Stimulated activated effector memory CD8-positive, alpha-beta T cell treated with anti-CD3 and anti-CD28 coated beads, Interleukin-12 subunit alpha, Interleukin-12 subunit beta, amount 100 ng/mL, for 72 hours (primary cell): ENCODE results near the gene ZNF629.

ENCODE experiments used
- ATAC-seq: fragments of 150-1000 bp; cut with Tn5 transposase; 2 replicates; pipeline ENCODE4 v1.10.0; 2021
- DNase-seq, 2 donors: peaks; one replicate each; pipeline ENCODE4 v3.0.0; 2021 to 2022; ENCODE audit warnings: low spot score in 2 of 2
- H3K27ac Mint-ChIP-seq: one replicate; pipeline ENCODE4 v1.8.0; 2022; ENCODE audit warnings: mild to moderate bottlenecking, mixed read lengths
- H3K36me3 Mint-ChIP-seq: one replicate; pipeline ENCODE4 v1.8.0; 2022; ENCODE audit warnings: mild to moderate bottlenecking, mixed read lengths
- H3K4me1 Mint-ChIP-seq: one replicate; pipeline ENCODE4 v1.8.0; 2022; ENCODE audit warnings: mixed read lengths
- H3K4me3 Mint-ChIP-seq: one replicate; pipeline ENCODE4 v1.8.0; 2022; ENCODE audit warnings: mild to moderate bottlenecking, mixed read lengths
- H3K9me3 Mint-ChIP-seq: one replicate; pipeline ENCODE4 v1.8.0; 2022; ENCODE audit warnings: mixed read lengths

ZNF629 gene

DNA sequence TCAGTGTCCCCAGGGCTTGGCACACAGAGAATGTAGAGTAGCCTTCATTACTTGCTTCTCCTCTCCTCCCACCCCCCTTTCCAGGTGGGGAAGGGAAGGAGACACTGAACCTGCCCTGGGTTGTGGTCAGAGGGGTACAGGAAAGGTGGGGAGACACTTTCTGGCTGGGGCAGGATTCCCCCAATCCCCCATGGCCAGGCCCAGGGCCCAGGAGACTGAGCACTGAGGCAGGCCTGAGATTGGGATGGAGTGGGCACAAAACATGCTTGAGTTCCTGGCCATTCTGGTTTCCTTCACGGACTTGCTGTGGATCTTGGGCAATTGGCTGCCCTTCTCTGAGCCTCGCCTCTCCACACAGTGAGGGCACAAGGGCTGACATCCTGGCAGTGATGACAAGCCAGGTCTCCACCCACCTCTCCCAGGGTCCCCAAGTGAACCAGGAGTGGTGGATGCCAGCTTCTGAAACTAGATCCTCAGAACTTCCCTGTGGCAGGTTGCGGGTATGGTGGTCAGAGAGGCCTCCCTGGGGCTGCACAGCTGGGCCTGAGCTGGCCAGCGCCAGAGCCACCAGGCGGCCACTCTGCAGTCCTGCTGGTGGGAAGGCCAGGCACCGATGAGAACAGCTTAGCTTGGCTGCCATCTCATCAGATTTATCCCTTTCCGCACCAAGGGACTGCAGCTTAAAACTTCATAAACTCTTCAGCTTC is 9.3 kb downstream of the ZNF629 start:
- peaks cover 28% of the 10 kb centered on the region for H3K36me3 Mint-ChIP-seq
- H3K27ac Mint-ChIP-seq: peak overlapping the region; percentile 66
- no peaks in the 10 kb centered on the region for H3K9me3 Mint-ChIP-seq
- ATAC-seq: no peak
- peak overlapping the region; percentile 78 for H3K4me3 Mint-ChIP-seq
- no peak for DNase-seq
- H3K4me1 Mint-ChIP-seq: peaks cover 32% of the 10 kb centered on the region

DNA sequence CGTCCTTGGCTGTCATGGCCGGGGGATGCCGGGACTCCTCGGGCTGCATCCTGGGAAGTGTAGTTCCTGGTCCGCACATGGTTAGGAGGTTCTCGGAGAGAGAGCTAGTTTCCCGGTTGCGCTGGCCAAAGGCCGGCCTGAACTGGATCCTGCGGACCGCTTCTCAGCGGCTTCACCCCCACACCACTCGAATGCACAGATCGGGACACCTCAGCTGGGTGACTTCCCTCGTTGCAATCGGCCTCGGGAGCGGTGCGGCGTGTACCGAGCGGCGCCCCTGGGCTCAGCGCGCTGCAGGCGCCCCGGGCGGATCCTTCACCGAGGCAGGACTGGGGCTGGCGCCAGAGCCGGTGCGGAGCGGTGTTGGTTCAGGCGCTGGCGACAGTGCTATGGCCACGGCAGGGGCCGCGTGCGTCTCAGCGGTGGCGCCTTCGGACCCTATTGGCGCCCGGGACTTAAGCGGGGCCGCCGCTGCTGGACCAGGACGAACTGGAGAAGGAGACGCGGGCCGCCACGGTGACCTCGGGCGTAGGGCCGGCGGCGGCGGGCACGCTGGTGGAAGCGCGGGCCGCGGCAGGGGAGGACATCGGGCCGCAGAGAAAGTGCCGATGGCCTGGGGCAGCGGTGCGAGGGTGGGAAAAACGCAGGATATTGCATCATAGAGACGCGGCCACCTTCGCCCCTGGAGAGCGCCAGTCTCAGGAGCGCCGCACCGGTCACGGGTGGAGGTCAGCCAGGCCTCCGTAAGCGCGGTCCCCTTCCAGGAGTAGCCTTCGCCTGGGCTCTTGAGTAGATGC is 11.4 kb downstream of the ZNF629 start:
- H3K27ac Mint-ChIP-seq: peak overlapping the region; percentile 66
- peak overlapping the region; percentile 78 for H3K4me3 Mint-ChIP-seq
- H3K4me1 Mint-ChIP-seq: peaks cover 43% of the 10 kb centered on the region
- peak; percentile 30 to 75 for DNase-seq
- no peaks in the 10 kb centered on the region for H3K9me3 Mint-ChIP-seq
- ATAC-seq: peak; percentile 77
- peaks cover 42% of the 10 kb centered on the region for H3K36me3 Mint-ChIP-seq

- H3K27ac Mint-ChIP-seq: peak overlapping the region; percentile 66
- peaks cover 43% of the 10 kb centered on the region for H3K4me1 Mint-ChIP-seq
- peak overlapping the region; percentile 78 for H3K4me3 Mint-ChIP-seq
- ATAC-seq (no peak), DNase-seq (no peak)
- peaks cover 48% of the 10 kb centered on the region for H3K36me3 Mint-ChIP-seq
- H3K9me3 Mint-ChIP-seq: no peaks in the 10 kb centered on the region
Measured at GRCh38 chr16:30775131-30775391, 11.9 kb downstream of the ZNF629 start.

DNA sequence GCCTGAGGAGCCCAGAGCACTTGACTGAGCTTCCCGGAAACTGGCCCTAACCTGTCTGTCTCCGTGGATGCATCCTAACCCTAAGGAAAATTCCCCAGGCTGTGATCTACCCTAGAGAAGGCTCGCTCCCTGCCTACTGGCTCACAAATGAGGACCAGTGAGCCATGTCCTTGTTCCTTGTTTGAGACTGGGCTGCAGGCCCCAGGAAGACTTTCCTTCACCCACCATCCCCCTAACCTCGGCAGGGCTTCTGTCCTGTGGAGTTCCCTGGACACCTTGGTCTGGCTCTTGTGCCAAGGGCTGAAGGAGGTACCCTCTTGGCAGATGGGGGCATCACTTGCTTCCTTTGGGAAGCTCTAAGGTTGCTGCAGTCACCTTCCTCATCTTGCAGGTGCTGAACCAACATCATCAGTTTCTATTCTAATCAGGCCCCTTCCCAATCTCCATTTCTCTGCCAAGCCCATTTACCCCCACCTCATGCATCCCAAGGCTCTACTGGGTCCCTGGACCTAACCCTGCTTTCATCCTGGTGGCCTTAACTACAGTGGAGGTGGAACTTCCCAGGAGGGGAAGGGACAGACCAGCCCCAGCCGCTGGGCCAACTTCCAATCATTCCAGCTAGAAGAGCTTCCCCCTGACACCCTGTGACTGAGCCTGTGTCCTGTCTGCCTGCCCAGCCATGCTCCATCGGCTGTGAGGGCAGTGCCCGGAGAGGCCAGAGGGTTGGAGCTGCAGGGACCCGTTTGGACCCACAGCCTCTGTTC is 12.5 kb downstream of the ZNF629 start:
- Mint-ChIP-seq H3K4me1 (peaks cover 43% of the 10 kb centered on the region), H3K4me3 (peak overlapping the region; percentile 78), H3K27ac (peak overlapping the region; percentile 66), H3K9me3 (no peaks in the 10 kb centered on the region), H3K36me3 (peaks cover 53% of the 10 kb centered on the region)
- DNase-seq (no peak), ATAC-seq (peak; percentile 3)

DNA sequence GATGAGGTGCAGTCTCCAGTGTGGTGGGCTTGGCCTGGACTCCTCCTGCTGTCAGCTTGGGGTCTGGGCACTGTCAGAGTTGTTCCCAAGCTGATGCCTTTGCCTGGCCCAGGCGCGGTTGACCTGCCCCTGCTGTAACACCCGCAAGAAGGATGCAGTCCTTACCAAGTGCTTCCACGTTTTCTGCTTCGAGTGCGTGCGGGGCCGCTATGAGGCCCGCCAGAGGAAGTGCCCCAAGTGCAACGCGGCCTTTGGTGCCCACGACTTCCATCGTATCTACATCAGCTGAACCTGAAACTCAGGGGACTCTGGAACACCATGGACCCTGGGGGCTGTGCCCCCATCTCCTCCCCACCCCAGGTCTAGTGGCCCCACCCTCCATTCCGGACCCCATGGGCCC is 13.2 kb downstream of the ZNF629 start:
- Mint-ChIP-seq H3K36me3 (peaks cover 60% of the 10 kb centered on the region), H3K4me1 (peaks cover 43% of the 10 kb centered on the region), H3K4me3 (no peak overlapping the region), H3K9me3 (no peaks in the 10 kb centered on the region), H3K27ac (no peak overlapping the region)
- no peak for ATAC-seq
- no peak for DNase-seq

GRCh38 chr16:30771726-30772125 is 15.3 kb downstream of the ZNF629 start:
- DNase-seq (no peak), ATAC-seq (no peak)
- H3K27ac Mint-ChIP-seq: peak overlapping the region; percentile 5

GRCh38 chr16:30769379-30770089 is 17.5 kb downstream of the ZNF629 start:
- peak overlapping the region; percentile 37 for H3K27ac Mint-ChIP-seq
- H3K4me1 Mint-ChIP-seq: peaks cover 22% of the 10 kb centered on the region
- H3K4me3 Mint-ChIP-seq: no peak overlapping the region
- ATAC-seq (no peak), DNase-seq (no peak)
- H3K9me3 Mint-ChIP-seq: no peaks in the 10 kb centered on the region
- peaks cover 98% of the 10 kb centered on the region for H3K36me3 Mint-ChIP-seq

More at GRCh38 chr16:30771726-30772125, 15.3 kb downstream of the ZNF629 start:
- Mint-ChIP-seq H3K4me3 (no peak overlapping the region), H3K9me3 (no peaks in the 10 kb centered on the region), H3K4me1 (peaks cover 36% of the 10 kb centered on the region), H3K36me3 (peaks cover 81% of the 10 kb centered on the region)

DNA sequence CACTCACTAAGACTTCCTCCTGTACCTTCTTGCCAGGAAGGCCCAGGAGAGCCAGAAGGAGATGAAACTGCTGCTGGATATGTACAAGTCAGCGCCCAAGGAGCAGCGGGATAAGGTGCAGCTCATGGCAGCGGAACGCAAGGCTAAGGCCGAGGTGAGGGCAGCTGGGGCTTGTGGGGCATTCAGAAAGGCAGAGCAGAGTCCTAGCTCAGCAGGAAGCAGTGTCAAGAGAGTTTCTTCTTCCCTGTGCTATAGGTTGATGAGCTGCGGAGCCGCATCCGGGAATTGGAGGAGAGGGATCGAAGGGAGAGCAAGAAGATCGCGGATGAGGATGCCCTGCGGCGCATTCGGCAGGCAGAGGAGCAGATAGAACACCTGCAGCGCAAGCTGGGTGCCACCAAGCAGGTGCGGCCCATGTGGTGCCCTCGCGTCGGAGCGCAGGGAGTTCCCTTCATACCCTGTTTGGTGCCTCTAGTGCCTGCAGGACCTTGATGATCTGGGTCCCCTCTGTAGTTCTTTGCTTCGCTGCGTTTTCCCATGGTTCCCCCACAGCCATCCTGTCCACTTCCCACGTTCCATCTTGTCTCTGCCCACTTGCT is 18.3 kb downstream of the ZNF629 start:
- no peak overlapping the region for H3K4me3 Mint-ChIP-seq
- peaks cover 100% of the 10 kb centered on the region for H3K36me3 Mint-ChIP-seq
- no peaks in the 10 kb centered on the region for H3K9me3 Mint-ChIP-seq
- peaks cover 23% of the 10 kb centered on the region for H3K4me1 Mint-ChIP-seq
- H3K27ac Mint-ChIP-seq: peak overlapping the region; percentile 37
- ATAC-seq (no peak), DNase-seq (no peak)

DNA sequence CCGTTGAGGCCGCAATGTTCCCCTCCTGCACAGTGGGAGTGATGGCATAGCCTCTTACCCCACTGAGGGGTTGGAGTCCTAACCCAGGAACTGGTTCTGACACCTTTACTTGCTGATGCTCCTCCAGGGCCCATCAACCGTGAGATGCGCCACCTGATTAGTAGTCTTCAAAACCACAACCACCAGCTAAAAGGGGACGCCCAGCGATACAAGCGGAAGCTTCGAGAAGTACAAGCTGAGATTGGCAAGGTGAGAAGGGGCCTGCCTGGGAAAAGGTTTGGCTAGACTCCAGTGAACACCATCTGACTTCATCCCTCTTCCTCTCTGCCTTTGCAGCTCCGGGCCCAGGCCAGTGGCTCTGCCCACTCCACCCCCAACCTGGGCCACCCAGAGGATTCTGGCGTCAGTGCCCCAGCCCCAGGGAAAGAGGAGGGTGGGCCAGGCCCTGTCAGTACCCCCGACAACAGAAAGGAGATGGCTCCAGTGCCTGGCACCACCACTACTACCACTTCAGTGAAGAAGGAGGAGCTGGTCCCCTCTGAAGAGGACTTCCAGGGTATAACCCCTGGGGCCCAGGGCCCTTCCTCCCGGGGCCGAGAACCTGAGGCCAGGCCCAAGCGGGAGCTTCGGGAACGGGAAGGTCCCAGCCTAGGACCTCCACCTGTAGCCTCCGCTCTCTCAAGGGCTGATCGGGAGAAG is 19.1 kb downstream of the ZNF629 start:
- Mint-ChIP-seq H3K27ac (no peak overlapping the region), H3K9me3 (no peaks in the 10 kb centered on the region), H3K36me3 (peaks cover 100% of the 10 kb centered on the region), H3K4me1 (peaks cover 25% of the 10 kb centered on the region), H3K4me3 (no peak overlapping the region)
- ATAC-seq: peak; percentile 60
- DNase-seq: no peak

GRCh38 chr16:30766933-30767284 is 20.1 kb downstream of the ZNF629 start:
- peaks cover 18% of the 10 kb centered on the region for H3K4me1 Mint-ChIP-seq
- peak overlapping the region; percentile 1 for H3K27ac Mint-ChIP-seq
- no peak overlapping the region for H3K4me3 Mint-ChIP-seq
- ATAC-seq (no peak), DNase-seq (no peak)
- H3K9me3 Mint-ChIP-seq: no peaks in the 10 kb centered on the region
- H3K36me3 Mint-ChIP-seq: peaks cover 100% of the 10 kb centered on the region

DNA sequence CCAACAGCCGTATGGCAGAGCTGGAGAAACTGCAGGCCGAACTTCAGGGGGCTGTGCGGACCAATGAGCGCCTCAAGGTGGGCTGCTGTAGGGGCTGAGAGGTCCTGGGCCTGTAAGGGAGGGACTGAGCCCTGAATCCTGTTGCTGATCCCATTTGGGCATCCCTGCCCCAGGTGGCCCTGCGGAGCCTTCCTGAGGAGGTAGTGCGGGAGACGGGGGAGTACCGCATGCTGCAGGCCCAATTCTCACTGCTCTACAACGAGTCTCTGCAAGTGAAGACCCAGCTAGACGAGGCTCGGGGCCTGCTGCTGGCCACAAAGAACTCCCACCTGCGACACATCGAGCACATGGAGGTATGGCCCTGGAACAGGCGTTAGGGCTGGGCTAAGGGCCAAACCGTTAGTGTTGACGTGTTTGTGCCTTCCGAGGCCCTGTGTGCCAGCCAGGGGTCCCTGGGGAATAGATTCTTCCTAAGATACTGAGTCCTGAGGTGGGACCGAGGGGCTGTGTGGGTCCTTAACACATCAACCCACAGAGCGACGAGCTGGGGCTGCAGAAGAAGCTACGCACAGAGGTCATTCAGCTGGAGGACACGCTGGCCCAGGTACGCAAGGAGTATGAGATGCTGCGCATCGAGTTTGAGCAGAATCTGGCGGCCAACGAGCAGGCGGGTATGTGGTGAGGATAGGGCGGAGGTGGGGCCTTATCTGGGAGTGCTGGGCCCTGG is 20.6 kb downstream of the ZNF629 start:
- no peak for DNase-seq
- peak overlapping the region; percentile 1 for H3K27ac Mint-ChIP-seq
- H3K36me3 Mint-ChIP-seq: peaks cover 99% of the 10 kb centered on the region
- no peaks in the 10 kb centered on the region for H3K9me3 Mint-ChIP-seq
- peaks cover 15% of the 10 kb centered on the region for H3K4me1 Mint-ChIP-seq
- ATAC-seq: no peak
- H3K4me3 Mint-ChIP-seq: no peak overlapping the region

DNA sequence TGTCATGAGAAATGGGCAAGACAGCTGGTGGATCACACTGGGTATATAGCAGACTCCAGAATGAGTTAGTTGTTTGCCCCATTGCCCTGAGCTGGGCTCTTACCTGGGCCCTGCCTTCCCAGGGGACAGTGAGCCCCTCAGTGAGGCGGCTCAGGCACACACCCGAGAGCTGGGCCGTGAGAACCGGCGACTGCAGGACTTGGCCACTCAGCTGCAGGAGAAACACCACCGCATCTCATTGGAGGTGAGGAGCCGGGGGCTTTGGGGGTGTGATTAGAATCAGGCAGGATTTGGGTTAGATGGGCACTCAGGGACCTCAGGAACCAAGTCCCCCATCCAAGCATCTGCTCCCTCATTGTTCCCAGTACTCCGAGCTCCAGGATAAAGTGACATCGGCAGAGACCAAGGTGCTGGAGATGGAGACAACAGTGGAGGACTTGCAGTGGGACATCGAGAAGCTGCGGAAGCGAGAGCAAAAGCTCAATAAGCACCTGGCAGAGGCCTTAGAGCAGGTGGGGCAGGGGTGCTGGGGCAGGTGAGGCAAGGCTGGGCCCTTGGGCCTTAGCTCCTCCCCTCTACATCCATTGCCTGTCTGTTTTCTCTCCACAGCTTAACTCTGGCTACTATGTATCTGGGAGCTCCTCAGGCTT is 22.1 kb downstream of the ZNF629 start:
- Mint-ChIP-seq H3K9me3 (no peaks in the 10 kb centered on the region), H3K4me3 (no peak overlapping the region), H3K4me1 (peaks cover 28% of the 10 kb centered on the region), H3K27ac (no peak overlapping the region), H3K36me3 (peaks cover 90% of the 10 kb centered on the region)
- DNase-seq: no peak
- ATAC-seq: no peak

- ATAC-seq: no peak
Measured at GRCh38 chr16:30764086-30764485, 22.9 kb downstream of the ZNF629 start.

More at GRCh38 chr16:30764086-30764485, 22.9 kb downstream of the ZNF629 start:
- peak overlapping the region; percentile 92 for H3K4me3 Mint-ChIP-seq
- peak overlapping the region; percentile 17 for H3K27ac Mint-ChIP-seq
- H3K9me3 Mint-ChIP-seq: no peaks in the 10 kb centered on the region
- H3K4me1 Mint-ChIP-seq: peaks cover 28% of the 10 kb centered on the region
- DNase-seq: no peak
- H3K36me3 Mint-ChIP-seq: peaks cover 82% of the 10 kb centered on the region
